ENCODE measurements around the gene TRPM2.

Gene TRPM2

DNA sequence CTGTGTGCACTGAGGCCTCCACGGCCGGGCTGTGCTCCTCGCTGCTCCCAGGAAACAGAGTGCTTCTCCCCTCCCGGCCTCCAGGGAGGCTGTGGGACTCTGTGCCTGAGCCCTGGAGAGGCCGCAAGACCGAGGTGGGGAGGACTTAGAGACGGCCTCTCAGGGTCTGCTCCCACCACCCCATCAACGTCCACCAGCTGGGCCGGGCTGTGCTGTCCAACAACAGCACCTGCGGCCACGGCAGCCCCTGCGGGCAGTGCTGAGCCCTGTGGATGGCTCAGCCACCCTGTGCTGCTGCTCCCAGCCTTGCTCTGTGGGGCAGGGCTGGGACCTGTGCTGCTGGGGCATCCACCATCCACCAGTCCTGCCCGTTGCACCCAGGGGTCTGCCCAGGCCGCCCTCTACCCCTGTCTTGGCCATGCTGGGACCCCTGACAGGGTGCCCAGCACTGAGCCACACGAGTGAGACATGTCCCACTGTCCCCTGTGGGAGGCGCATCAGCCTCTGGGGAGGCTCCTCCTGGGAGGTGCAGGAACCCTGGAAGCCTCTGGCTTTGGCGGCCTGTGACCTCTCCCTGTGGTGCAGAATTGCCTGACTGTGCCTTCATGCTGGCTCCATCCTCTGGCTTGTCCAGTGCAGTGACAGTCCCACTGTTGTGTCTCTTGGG is 70.7 kb downstream of the TRPM2 start:
- DNase-seq (ENCODE audit: low read depth) = no peak
- no peak overlapping the region for H3K4me3 ChIP-seq (replicated peaks; ENCODE audit: low read depth, low read length)
- TF ChIP-seq, protein P1, sequence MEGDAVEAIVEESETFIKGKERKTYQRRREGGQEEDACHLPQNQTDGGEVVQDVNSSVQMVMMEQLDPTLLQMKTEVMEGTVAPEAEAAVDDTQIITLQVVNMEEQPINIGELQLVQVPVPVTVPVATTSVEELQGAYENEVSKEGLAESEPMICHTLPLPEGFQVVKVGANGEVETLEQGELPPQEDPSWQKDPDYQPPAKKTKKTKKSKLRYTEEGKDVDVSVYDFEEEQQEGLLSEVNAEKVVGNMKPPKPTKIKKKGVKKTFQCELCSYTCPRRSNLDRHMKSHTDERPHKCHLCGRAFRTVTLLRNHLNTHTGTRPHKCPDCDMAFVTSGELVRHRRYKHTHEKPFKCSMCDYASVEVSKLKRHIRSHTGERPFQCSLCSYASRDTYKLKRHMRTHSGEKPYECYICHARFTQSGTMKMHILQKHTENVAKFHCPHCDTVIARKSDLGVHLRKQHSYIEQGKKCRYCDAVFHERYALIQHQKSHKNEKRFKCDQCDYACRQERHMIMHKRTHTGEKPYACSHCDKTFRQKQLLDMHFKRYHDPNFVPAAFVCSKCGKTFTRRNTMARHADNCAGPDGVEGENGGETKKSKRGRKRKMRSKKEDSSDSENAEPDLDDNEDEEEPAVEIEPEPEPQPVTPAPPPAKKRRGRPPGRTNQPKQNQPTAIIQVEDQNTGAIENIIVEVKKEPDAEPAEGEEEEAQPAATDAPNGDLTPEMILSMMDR (IDR thresholded peaks at IDR 0.05; ENCODE audit: low read length, missing control alignments) = no peak

DNA sequence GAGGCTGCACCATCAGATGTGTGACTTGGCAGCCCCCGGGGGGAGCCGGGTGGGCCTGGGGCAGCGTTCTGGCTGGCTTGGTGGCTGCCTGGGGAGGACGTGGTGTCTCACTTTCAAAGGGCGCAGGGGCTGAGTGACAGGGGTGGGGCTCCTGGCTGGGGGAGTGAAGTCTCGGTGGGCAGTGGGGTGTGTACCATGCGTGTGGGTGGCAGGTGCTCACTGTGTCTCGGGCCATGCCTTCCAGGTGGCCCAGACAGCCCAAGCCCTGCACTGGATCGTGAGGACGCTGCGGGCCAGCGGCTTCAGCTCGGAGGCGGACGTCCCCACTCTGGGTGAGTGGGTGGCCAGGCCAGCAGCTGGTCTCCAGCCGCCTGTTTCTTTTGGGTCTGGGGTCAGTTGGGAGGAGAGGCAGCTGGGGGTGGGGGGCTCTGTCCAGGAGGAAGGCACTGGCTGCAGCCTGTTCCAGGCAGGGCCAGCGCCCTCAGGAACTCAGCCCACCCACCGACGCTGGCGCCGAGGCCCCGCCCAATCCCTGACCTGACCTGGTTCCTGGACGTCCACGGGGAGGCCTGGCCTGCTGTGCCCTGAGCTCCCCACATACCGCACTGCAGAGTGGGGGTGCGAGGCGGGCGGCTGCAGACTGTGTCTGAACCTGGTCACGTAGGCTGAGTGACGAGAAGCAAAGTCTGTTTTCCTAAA is 71.3 kb downstream of the TRPM2 start:
- TF ChIP-seq, protein P1 (IDR thresholded peaks at IDR 0.05; ENCODE audit: low read length, missing control alignments) = no peak
- H3K4me3 ChIP-seq (replicated peaks; ENCODE audit: low read depth, low read length) = no peak overlapping the region
- no peak for DNase-seq (ENCODE audit: low read depth)

DNA sequence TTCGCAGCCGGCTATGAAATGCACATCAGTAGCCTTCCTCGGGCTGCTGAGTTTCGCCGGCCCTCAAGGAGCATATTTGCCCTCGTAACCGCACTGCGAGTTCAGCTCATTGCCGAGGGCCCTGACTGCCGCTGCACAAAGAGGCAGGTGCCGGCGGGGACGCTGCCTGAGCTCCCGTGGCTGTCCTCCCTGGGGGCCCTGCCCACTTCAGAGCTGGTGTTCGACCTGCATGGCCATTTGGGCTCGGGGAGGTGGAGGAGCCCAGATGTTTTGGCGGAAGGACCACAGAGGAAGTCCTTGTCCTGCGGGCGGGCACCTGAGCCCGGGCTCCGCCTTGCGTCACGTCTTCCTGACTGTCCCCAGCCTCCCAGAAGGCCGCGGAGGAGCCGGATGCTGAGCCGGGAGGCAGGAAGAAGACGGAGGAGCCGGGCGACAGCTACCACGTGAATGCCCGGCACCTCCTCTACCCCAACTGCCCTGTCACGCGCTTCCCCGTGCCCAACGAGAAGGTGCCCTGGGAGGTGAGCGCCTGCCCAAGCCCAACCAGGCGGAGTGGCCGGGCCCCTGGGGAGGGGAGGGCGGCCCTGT is 72.0 kb downstream of the TRPM2 start:
- no peak for DNase-seq (ENCODE audit: low read depth)
- H3K4me3 ChIP-seq (replicated peaks; ENCODE audit: low read depth, low read length) = no peak overlapping the region
- TF ChIP-seq, protein P1 (IDR thresholded peaks at IDR 0.05; ENCODE audit: low read length, missing control alignments) = no peak

DNA sequence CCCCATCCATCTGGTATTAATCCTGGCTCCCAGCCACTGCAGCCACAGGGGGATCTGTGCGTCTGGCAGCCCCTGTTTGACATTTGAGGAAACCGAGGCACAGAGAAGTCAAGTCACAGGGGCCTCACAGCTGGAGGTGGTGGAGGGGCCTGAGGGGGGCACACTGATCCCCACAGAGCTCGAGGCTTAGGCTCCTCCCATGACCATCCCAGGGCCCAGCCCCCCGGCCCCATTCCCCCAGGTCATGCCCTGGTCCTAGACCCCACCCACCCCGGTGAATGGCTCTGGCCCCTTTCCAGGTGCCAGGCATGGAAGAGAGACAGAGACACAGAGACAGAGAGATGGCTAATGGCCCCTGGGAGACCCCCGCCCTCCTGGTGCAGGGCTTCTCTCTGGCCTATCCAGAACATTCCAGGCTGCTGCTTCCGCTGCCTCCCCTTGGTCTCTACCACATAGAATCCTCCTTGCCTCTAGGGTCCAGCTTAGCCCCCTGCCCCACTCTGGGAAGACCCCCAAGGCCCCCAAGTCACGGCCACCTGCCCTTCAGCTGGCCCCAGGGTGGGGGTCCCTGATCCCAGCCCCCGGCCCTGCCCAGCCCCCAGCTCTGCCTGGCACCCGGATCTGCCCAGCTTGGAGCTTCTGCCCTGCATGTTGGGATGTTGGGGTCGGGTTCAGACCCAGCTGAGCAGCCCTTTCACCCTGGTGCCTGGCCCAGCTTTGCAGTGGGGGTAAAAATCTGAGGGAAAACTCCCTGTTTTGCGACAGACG is 72.7 kb downstream of the TRPM2 start:
- TF ChIP-seq, protein P1 (IDR thresholded peaks at IDR 0.05; ENCODE audit: low read length, missing control alignments) = no peak
- no peak for DNase-seq (ENCODE audit: low read depth)
- H3K4me3 ChIP-seq (replicated peaks; ENCODE audit: low read depth, low read length) = no peak overlapping the region

DNA sequence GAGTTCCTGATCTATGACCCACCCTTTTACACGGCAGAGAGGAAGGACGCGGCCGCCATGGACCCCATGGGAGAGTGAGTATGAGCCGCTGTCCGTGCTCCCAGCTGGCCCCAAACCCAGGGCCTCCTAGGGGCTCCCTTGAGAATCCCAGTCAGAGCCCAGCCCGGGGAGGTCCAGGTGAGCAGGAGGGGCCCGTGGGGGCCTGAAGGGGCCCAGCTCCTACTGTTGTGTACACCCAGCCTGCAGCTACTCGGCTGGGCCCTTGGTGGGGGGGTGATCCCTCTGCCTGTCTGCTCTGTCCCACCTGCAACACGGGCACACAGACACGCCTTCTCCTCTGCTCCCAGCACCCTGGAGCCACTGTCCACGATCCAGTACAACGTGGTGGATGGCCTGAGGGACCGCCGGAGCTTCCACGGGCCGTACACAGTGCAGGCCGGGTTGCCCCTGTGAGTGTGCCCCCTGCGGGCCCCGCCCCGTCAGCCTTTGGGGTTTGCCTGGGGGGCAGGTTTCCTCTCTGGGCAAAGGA is 73.3 kb downstream of the TRPM2 start:
- DNase-seq (ENCODE audit: low read depth) = no peak

More for the DNA sequence above, 73.3 kb downstream of the TRPM2 start:
- TF ChIP-seq, protein P1 (IDR thresholded peaks at IDR 0.05; ENCODE audit: low read length, missing control alignments) = no peak
- no peak overlapping the region for H3K4me3 ChIP-seq (replicated peaks; ENCODE audit: low read depth, low read length)
